CMK (cell line): ENCODE measurements around the gene KRTAP22-2.

Experiments
- DNase-seq: peaks from one replicate; pipeline ENCODE4 v3.0.0-alpha.2; 2010; ENCODE audit warnings: low read depth

Gene KRTAP22-2

DNA sequence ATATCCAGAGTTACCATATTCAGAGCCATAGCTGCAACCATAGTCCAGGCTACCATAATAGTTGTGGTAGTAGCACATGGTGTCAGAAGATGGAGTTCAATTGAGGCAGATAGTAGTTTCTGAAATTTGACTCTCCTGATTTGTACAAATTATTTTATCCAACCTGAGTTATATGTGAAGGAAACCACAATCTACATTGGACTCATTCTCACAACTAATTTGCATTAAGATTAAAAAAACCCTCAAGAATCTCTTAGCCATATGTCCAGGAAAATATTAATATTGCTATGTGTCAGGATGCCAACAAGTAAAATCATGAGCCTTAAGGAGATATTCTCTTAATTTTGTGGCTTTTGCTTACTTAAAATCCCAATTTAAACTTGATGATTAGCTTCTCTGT is at the start of gene KRTAP22-2:
Gene KRTAP22-2, minus strand, starts transcription at position 101 of the 400 bp plus-strand sequence.
- DNase-seq = no peak

DNA sequence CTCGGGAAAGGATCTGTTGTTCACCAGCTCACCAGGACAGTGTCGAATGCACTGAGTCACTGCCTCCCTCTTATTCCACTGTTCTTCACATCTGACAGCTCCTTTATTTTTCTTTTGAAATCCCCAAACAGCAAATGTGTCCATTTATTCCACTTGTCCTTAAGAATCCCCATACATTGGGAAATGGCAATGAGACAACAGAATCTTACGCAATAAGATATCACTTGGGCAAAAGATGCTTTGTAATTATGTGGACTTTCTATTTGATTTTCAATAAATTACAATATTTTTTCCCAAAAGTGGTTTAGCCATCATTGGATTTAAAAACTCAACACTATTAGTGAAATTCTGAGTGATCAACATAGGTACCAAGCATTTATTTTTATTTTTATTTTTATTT is 48.5 kb upstream of the KRTAP22-2 start:
- DNase-seq = no peak

DNA sequence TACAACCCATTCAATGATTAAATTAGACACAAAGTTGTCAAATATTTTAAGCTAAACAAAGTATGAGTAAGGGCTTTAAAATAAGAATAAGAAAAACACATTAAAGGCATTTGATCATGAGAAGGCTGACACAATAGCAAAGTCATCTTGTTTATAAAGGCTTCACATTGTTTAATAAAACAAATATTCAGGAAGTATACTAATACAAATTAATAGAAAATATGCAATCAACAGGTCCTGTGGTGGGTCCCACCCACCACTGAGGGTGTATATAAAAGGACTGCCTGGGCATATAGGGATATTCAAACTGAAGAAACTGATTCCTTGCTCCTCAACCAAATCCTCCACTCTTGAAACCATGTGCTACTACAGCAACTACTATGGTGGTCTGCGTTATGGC is 44.7 kb upstream of the KRTAP22-2 start, which contains the start of gene KRTAP20-2:
Gene KRTAP20-2, plus strand, starts transcription at position 301 of the 400 bp plus-strand sequence. Its CDS starts 58 bp downstream, at position 359.
- no peak for DNase-seq

- DNase-seq = no peak
Measured at GRCh38 chr21:30629200-30629599, 39.0 kb upstream of the KRTAP22-2 start.

DNA sequence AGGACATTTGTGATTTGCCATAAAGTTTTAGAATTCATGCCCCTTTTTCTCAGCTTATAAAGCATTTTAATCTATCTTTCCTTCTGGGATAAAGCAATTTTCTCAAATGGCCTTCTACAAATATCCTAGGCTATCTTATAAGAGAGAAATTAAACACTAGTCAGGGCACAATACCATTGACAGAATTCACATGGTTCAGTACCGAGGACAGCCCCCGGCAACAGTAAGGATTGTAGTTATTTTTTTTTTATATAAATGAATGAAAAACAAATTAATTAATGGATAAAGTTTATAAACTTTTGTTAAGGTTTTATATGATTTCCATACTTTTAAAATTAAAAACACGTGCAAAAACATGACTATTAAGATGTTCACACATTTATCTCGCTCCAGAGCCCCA is 37.9 kb upstream of the KRTAP22-2 start:
- no peak for DNase-seq

- no peak for DNase-seq
Measured at GRCh38 chr21:30625449-30626165, 35.4 kb upstream of the KRTAP22-2 start.

GRCh38 chr21:30623362-30623761 is 33.2 kb upstream of the KRTAP22-2 start:
- DNase-seq = no peak

DNA sequence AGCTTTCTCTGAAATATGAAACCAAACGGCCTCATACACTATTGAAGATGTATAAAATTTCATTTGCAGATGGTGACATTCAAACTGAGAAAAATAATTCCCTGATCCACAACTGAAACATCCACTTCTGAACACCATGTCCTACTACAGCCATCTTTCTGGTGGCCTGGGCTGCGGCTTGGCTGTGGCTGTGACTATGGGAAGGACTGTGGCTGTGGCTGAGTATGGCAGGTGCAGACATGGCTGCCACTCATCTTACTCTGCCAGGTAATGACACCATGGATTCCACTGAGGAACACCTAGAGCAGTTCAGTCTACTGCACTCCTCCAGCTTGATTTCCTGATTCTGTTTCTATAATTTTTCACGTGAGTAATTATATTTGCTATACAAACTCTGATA is 30.3 kb upstream of the KRTAP22-2 start, which contains the start of gene KRTAP20-4:
Gene KRTAP20-4, plus strand, starts transcription at position 106 of the 400 bp plus-strand sequence.
- DNase-seq = no peak

- no peak for DNase-seq
Measured at GRCh38 chr21:30620080-30620479, 29.9 kb upstream of the KRTAP22-2 start.

DNA sequence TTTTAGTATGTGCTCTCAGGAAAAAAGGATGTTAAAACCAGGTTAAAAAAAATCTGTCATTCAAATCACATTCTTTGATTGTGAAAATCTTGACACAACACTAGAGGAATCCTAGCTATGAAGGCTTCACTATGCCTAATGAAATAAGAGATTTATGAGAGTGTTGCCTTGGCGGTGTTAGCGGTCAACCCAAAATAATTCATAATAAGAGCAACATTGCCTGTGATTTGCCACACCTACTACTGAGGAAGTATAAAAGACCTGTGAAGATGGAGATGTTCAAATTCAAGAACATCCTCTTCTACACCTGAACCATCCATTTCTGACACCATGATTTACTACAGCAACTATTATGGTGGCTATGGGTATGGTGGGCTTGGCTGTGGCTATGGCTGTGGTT is 25.9 kb upstream of the KRTAP22-2 start, which contains the start of gene KRTAP20-1:
Gene KRTAP20-1, plus strand, starts transcription at position 301 of the 400 bp plus-strand sequence. Its CDS starts 30 bp downstream, at position 331.
- no peak for DNase-seq

GRCh38 chr21:30615199-30615598 is 25.0 kb upstream of the KRTAP22-2 start:
- no peak for DNase-seq

- DNase-seq = no peak
Measured at GRCh38 chr21:30613836-30614235, 23.6 kb upstream of the KRTAP22-2 start, which contains the start of gene KRTAP6-1. Gene KRTAP6-1, minus strand, starts transcription at chr21:30613930. Its CDS starts 26 bp downstream, at chr21:30613904.

DNA sequence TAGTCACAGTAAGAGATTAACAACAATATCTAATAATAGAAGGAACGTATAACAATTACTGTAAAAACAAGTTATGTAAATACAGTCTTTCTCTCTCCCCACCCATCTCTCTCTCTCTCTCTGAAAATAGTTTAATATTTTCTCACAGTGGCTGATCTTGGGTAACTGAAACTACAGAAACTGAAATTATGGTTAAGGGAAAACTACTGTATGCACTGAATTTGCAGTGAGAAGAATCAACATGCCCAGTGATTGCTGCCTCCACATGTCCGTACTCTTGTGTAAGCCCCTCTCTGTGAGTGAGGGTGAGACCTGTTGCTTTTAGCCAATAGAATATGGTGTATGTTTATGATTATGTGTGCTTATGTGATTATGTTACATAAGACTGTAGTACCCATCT is 21.9 kb upstream of the KRTAP22-2 start:
- no peak for DNase-seq

DNA sequence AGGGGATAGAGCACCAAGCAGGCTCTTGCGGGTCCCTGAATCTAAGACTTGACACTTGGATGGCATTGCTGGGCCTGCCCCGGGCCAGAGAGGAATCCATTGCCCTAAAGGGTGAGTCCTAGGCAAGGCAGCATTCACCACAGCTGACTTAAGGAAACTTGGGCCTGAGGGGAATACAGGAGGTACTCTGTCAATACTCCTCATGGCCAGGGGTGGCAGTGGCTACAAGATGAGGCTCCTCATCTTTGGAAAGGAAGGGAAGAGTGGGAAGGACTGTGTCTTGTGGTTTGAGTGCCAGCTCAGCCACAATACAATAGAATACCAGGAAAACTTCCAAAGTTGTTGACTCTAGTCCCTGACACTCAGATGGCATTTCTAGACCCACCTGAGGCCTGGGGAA is 15.8 kb upstream of the KRTAP22-2 start:
- DNase-seq = no peak

GRCh38 chr21:30600787-30601186 is 10.6 kb upstream of the KRTAP22-2 start, which contains the start of gene KRTAP22-1:
Gene KRTAP22-1, plus strand, starts transcription at chr21:30601087.
- no peak for DNase-seq

DNA sequence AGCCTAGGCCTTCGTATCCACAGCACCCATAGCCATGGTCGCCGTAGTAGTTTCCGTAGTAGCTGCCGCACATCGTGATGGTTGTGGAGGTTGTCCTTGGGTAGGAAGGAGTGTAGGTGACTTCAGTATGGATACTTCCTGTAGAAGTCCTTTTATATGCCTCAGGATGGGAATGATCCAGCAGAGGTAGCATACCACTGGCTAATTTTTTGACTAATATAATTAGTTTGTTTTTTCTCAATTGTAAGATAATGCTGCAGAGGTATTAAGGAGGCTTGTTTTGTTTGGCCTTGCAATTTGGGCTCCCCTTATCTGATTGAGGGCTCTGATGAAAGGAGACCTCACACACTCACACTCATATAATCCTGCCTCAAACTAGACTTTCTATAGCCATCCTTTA is 8.6 kb upstream of the KRTAP22-2 start, which contains the start of gene KRTAP6-2:
Gene KRTAP6-2, minus strand, starts transcription at position 101 of the 400 bp plus-strand sequence. Its CDS starts 28 bp downstream, at position 73.
- DNase-seq = no peak

DNA sequence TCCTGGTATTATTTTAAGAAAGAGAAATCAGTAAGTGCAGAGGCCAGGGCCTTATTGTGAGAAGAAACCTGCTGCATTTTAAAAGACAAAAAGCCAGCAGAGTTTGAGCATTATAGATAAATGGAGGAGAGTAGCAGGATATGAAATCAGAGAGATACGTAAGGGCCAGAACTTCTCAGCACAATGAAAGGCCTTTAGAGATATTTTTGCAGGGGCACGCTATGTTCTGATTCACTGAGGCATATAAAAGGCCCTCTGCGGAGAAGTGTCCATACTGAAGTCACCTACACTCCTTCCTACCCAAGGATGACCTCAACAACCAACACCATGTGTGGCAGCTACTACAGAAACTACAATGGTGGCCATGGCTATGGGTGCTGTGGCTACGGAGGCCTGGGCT is 1.9 kb upstream of the KRTAP22-2 start, which contains the start of gene KRTAP6-3:
Gene KRTAP6-3, plus strand, starts transcription at position 301 of the 400 bp plus-strand sequence. Its CDS starts 6 bp downstream, at position 307.
- DNase-seq = no peak

GRCh38 chr21:30582870-30583269 is 7.3 kb downstream of the KRTAP22-2 start:
- no peak for DNase-seq

DNA sequence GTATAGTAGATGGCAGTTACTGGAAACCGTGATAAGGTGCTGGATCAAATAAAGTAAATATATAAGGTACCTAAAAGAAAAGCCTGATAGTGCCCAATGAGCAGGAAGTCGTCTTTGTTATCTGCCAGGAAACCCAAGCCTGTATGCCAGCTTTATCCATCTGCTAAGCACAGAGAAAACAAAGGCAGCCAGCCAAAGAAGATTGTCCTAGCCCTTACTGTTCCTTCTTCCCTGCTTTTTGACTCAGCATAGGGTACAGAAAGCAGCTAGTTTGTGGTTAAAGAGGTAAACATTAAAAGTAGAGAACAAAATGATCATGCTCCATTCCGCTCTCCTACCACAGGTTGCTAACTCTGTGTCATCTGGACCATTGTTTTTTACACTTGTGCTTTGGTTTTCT is 10.1 kb downstream of the KRTAP22-2 start:
- no peak for DNase-seq

DNA sequence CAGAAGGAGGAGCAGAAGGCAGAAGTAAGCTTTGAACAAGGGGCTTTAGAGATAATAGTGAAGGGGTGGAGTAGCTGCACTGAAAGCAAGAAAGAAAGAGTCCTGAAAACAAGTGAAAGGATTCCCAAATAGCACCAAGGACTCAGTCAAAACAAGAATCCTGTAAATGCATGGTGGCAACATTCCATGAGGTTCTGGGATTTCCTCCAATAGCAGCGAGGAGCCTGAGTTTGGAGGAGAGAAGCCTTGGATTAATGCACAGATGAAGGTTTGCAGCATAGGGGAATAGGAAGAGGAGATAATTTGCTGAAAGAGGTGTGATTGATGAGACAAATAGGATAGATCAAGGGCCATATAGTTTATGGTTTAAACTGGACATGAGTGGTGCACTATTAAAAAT is 10.9 kb downstream of the KRTAP22-2 start:
- no peak for DNase-seq

GRCh38 chr21:30577766-30578165 is 12.4 kb downstream of the KRTAP22-2 start:
- no peak for DNase-seq

GRCh38 chr21:30567617-30568016 is 22.6 kb downstream of the KRTAP22-2 start:
- no peak for DNase-seq

GRCh38 chr21:30563630-30564029 is 26.6 kb downstream of the KRTAP22-2 start:
- DNase-seq = no peak
